B cell (primary cell): ENCODE measurements around the gene PCNX4. TPM values are rescaled to one million over a fixed set of nuclear protein-coding genes. Genes with fewer than 3 reads are reported as not detected.

Source experiments
- ATAC-seq: fragments of 200-7000 bp; cut with Tn5 transposase; one replicate; pipeline ENCODE4 v1.10.0; 2021; ENCODE audit warnings: low read depth, mild to moderate bottlenecking, moderate number of reproducible peaks, moderate library complexity
- CTCF ChIA-PET: fragments of 350-600 bp; sonication (Branson Sonifier 250); formaldehyde crosslinking; loops from one replicate; lab custom pipeline; 2021; ENCODE audit warnings: antibody characterized with exemption, inconsistent platforms; lab: Charles Lee
- POLR2A ChIA-PET: fragments of 350-600 bp; sonication (Branson Sonifier 250); formaldehyde crosslinking; loops from one replicate; lab custom pipeline; 2021; ENCODE audit warnings: antibody characterized with exemption; lab: Charles Lee
- DNase-seq: peaks from one replicate; pipeline ENCODE4 v3.0.0; 2013
- H2AFZ ChIP-seq: 2 replicates; pipeline ENCODE4 v1.6.1; 2012; ENCODE audit warnings: mild to moderate bottlenecking, low read depth, low read length; ENCODE audit not compliant: insufficient read depth, poor library complexity, severe bottlenecking
- H3K27ac ChIP-seq, 2 donors: 1 replicate in 1 of 2; 2 replicates in 1 of 2; pipeline ENCODE4 v1.5.1; 2012 to 2013; ENCODE audit warnings: low read length in 2 of 2, mild to moderate bottlenecking in 2 of 2, moderate library complexity in 1 of 2
- H3K27me3 ChIP-seq, 4 experiments: fragments of 200-600 bp in 1 of 4; sonication (generic) in 1 of 4; replicated peaks in 1 of 4; 1 replicate in 2 of 4; 2 replicates in 2 of 4; pipeline versions ENCODE4 v1.6.1 to v1.7.0; 2013 to 2016; ENCODE audit warnings: low read length in 3 of 4, mild to moderate bottlenecking in 2 of 4, mixed read lengths in 1 of 4, moderate library complexity in 1 of 4; ENCODE audit not compliant: insufficient read depth in 4 of 4, control insufficient read depth in 3 of 4; ENCODE audit errors: control extremely low read depth in 1 of 4
- H3K36me3 ChIP-seq, 2 experiments: replicated peaks in 1 of 2; 1 replicate in 1 of 2; 2 replicates in 1 of 2; pipeline versions ENCODE4 v1.6.1 to v1.7.1; 2013; ENCODE audit warnings: low read length in 1 of 2; ENCODE audit not compliant: insufficient read depth in 2 of 2, control insufficient read depth in 1 of 2; ENCODE audit errors: control extremely low read depth in 1 of 2, extremely low read depth in 1 of 2
- H3K4me1 ChIP-seq, 2 donors: fragments of 200-600 bp in 1 of 2; sonication (generic) in 1 of 2; 1 replicate in 1 of 2; 2 replicates in 1 of 2; pipeline versions ENCODE4 v1.5.1 to v1.6.1; 2013 to 2017; ENCODE audit warnings: low read length in 2 of 2; ENCODE audit not compliant: control insufficient read depth in 2 of 2, insufficient read depth in 2 of 2
- H3K4me2 ChIP-seq: replicated peaks from 2 replicates; pipeline ENCODE3; 2012; ENCODE audit warnings: mild to moderate bottlenecking, low read depth, low read length; ENCODE audit not compliant: poor library complexity, severe bottlenecking
- H3K4me3 ChIP-seq, 5 experiments: fragments of 200-600 bp in 1 of 5; sonication (generic) in 1 of 5; 1 replicate in 3 of 5; 2 replicates in 2 of 5; pipeline versions ENCODE4 v1.5.1 to v1.7.0; 2011 to 2016; ENCODE audit warnings: low read length in 4 of 5, mild to moderate bottlenecking in 4 of 5, low read depth in 2 of 5, control low read depth in 1 of 5, moderate library complexity in 1 of 5; ENCODE audit not compliant: insufficient read depth in 1 of 5; ENCODE audit errors: control extremely low read depth in 1 of 5, extremely low read depth in 1 of 5
- H3K79me2 ChIP-seq: fragments of 200-600 bp; sonication (generic); one replicate; pipeline ENCODE4 v1.6.0; 2016; ENCODE audit warnings: low read length; ENCODE audit not compliant: control insufficient read depth, insufficient read depth
- H3K9ac ChIP-seq: fragments of 200-600 bp; sonication (generic); 2 replicates; pipeline ENCODE4 v1.6.1; 2017; ENCODE audit warnings: mild to moderate bottlenecking, low read length, moderate library complexity
- H3K9me3 ChIP-seq, 3 donors: one replicate each; pipeline versions ENCODE4 v1.6.1 to v1.7.1; 2013; ENCODE audit warnings: low read length in 2 of 3; ENCODE audit not compliant: control insufficient read depth in 2 of 3, insufficient read depth in 1 of 3; ENCODE audit errors: control extremely low read depth in 1 of 3
- H4K20me1 ChIP-seq: 2 replicates; pipeline ENCODE4 v1.6.0; 2012; ENCODE audit warnings: mild to moderate bottlenecking, low read length; ENCODE audit not compliant: insufficient read depth, control insufficient read depth, poor library complexity, severe bottlenecking
- H3K27ac Mint-ChIP-seq: one replicate; pipeline ENCODE4 v1.8.0; 2021; ENCODE audit warnings: mixed read lengths
- H3K27me3 Mint-ChIP-seq: one replicate; pipeline ENCODE4 v1.8.0; 2021; ENCODE audit warnings: mixed read lengths
- H3K4me1 Mint-ChIP-seq: one replicate; pipeline ENCODE4 v1.8.0; 2021; ENCODE audit warnings: mixed read lengths
- H3K4me3 Mint-ChIP-seq: one replicate; pipeline ENCODE4 v1.8.0; 2021; ENCODE audit warnings: mixed read lengths
- H3K9me3 Mint-ChIP-seq: one replicate; pipeline ENCODE4 v1.8.0; 2022; ENCODE audit warnings: mixed read lengths; ENCODE audit not compliant: insufficient read depth
- CTCF ChIP-seq: fragments of 200-600 bp; IDR thresholded peaks from one replicate; pipeline ENCODE4 v1.8.0; 2022; ENCODE audit warnings: antibody characterized with exemption, mild to moderate bottlenecking
- EZH2 ChIP-seq: IDR thresholded peaks from 2 replicates; pipeline ENCODE4 v1.6.1; 2012; ENCODE audit warnings: borderline replicate concordance, low read depth, mild to moderate bottlenecking, moderate library complexity, low read length; ENCODE audit not compliant: insufficient read depth, poor library complexity, severe bottlenecking
- WGBS: methylation state at CpG from one replicate; pipeline ENCODE4 v1.1.5; 2013; ENCODE audit warnings: missing lambda C conversion rate; ENCODE audit not compliant: insufficient coverage; 5-methylcytosine and 5-hydroxymethylcytosine counted together
- intact Hi-C: fragments of 100-400 bp; cut with micrococcal nuclease; formaldehyde crosslinking; loops from one replicate; pipeline ENCODE4 v1.10.0; 2022
- polyA plus RNA-seq: library from polyadenylated mRNA; depleted of rRNA; stranded (reverse); fragments of >200 nt; gene quantifications from 2 replicates; pipeline ENCODE4 v1.2.3, GENCODE V29; 2012
- total RNA-seq, 2 donors: library from RNA; stranded (reverse); fragments of 120-200 nt in 1 of 2; gene quantifications; 1 replicate in 1 of 2; 2 replicates in 1 of 2; pipeline versions ENCODE4 v1.2.3 to v1.2.4, GENCODE V29; 2013 to 2022

PCNX4 gene
- total and polyA plus RNA-seq, 2 donors (not counting 1 experiment from before 2014, with no cell fraction given): 17.8 to 53.4 TPM

- Histone ChIP-seq H3K27ac (no peak overlapping the region), H3K36me3 (no peaks in the 10 kb centered on the region), H3K9me3 (peaks cover 0 to 4% (median 4%) of the 10 kb centered on the region in 3 donors), H3K4me2 (no peak overlapping the region), H2AFZ (no peak overlapping the region), H4K20me1 (no peaks in the 10 kb centered on the region), H3K79me2 (no peaks in the 10 kb centered on the region), H3K4me1 (peaks cover 8 to 9% of the 10 kb centered on the region in 2 donors), H3K4me3 (no peak overlapping the region), H3K9ac (no peak overlapping the region), H3K27me3 (no peaks in the 10 kb centered on the region)
- DNase-seq: no peak
- POLR2A ChIA-PET: no interaction called here
- intact Hi-C loops: no loop called here
- H3K9me3 Mint-ChIP-seq: peaks cover 3% of the 10 kb centered on the region
- WGBS: no CpG with 5 or more reads among the region's 1 CpG
- ATAC-seq: no peak
- no peak overlapping the region for H3K4me3 Mint-ChIP-seq
- no peak overlapping the region for H3K27ac Mint-ChIP-seq
- CTCF ChIA-PET: no interaction called here
- peaks cover 3% of the 10 kb centered on the region for H3K27me3 Mint-ChIP-seq
- TF ChIP-seq CTCF (no peak), EZH2 (no peak)
- H3K4me1 Mint-ChIP-seq: peaks cover 15% of the 10 kb centered on the region
These were observed 87.1 kb downstream of the PCNX4 start for GRCh38 chr14:60178820-60179219.

DNA sequence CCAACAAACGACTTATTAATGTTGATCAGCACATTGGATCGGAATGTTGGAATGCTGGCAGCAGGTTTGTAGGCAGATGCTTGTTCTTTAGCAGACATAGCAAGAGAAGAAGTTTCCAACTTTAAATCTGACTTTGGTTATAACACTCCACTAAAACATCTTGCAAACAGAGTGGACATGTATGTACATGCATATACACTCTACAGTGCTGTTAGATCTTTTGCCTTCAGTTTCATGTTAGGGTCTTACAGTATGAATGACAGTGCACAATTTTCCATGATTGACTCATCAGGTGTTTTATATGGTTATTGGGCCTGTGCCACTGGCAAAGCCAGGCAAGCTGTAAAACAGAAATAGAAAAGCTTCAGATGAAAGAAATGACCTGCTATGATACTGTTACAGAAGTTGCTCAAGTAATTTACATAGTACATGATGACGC, 87.7 kb downstream of the PCNX4 start:
- H3K27me3 ChIP-seq: no peaks in the 10 kb centered on the region
- H3K4me3 ChIP-seq: no peak overlapping the region
- H3K36me3 ChIP-seq: no peaks in the 10 kb centered on the region
- Mint-ChIP-seq H3K9me3 (peaks cover 3% of the 10 kb centered on the region), H3K27me3 (peaks cover 3% of the 10 kb centered on the region), H3K27ac (no peak overlapping the region), H3K4me1 (peaks cover 18% of the 10 kb centered on the region), H3K4me3 (no peak overlapping the region)
- H3K9me3 ChIP-seq: peaks cover 0 to 4% (median 4%) of the 10 kb centered on the region in 3 donors
- H4K20me1 ChIP-seq: no peaks in the 10 kb centered on the region
- intact Hi-C loops: no loop called here
- no CpG with 5 or more reads among the region's 3 CpGs for WGBS
- H3K4me1 ChIP-seq: peaks cover 9 to 12% of the 10 kb centered on the region in 2 donors
- no peaks in the 10 kb centered on the region for H3K79me2 ChIP-seq
- CTCF ChIA-PET: interaction anchor here (1.2 to 9.6 kb wide), 3 partner anchors 10 to 214 kb away, joined by 4 to 254 read pairs (median 82); partner anchors contain the start of gene DHRS7
- POLR2A ChIA-PET: no interaction called here
- H3K27ac ChIP-seq: no peak overlapping the region
- no peak overlapping the region for H3K9ac ChIP-seq
- DNase-seq (no peak), ATAC-seq (no peak)
- no peak overlapping the region for H3K4me2 ChIP-seq
- TF ChIP-seq EZH2: no peak
- no peak for TF ChIP-seq CTCF
- H2AFZ ChIP-seq: no peak overlapping the region
